Activated CD4-positive, alpha-beta memory T cell treated with anti-CD3 and anti-CD28 coated beads, Interleukin-2, amount 10 ng/mL, durations not matched to agents 7 days and 5 days (primary cell): Measurements from ENCODE around the gene KIAA1328. TPM values are rescaled to one million over a fixed set of nuclear protein-coding genes. Genes with fewer than 3 reads are reported as not detected.
"Not testable (repeated sequence)": the region's sequence is repeated elsewhere in the genome, so short reads cannot be mapped to it uniquely, and the experiment has no call there.

Source experiments
- CTCF ChIA-PET: fragments of 350-600 bp; sonication (Branson Sonifier 250); formaldehyde crosslinking; loops from one replicate; lab custom pipeline; 2021; ENCODE audit warnings: antibody characterized with exemption, inconsistent platforms; lab: Charles Lee
- POLR2A ChIA-PET: fragments of 350-600 bp; sonication (Branson Sonifier 250); formaldehyde crosslinking; loops from one replicate; lab custom pipeline; 2021; ENCODE audit warnings: antibody characterized with exemption; lab: Charles Lee
- DNase-seq: peaks from one replicate; pipeline ENCODE4 v3.0.0-alpha.2; 2020
- H3K27ac Mint-ChIP-seq: one replicate; pipeline ENCODE4 v1.8.0; 2021; ENCODE audit warnings: mild to moderate bottlenecking, mixed read lengths
- H3K27me3 Mint-ChIP-seq: one replicate; pipeline ENCODE4 v1.8.0; 2021; ENCODE audit warnings: mixed read lengths
- H3K36me3 Mint-ChIP-seq: one replicate; pipeline ENCODE4 v1.8.0; 2021; ENCODE audit warnings: low read depth, mixed read lengths
- H3K4me1 Mint-ChIP-seq: one replicate; pipeline ENCODE4 v1.8.0; 2021; ENCODE audit warnings: mixed read lengths
- H3K4me3 Mint-ChIP-seq: one replicate; pipeline ENCODE4 v1.8.0; 2021; ENCODE audit warnings: mild to moderate bottlenecking, mixed read lengths
- H3K9me3 Mint-ChIP-seq: one replicate; pipeline ENCODE4 v1.8.0; 2021; ENCODE audit warnings: mixed read lengths
- total RNA-seq, 2 experiments: library from RNA; stranded (reverse); gene quantifications; one replicate each; pipeline ENCODE4 v1.2.3, GENCODE V29; 2021

KIAA1328 gene
- total RNA-seq, 2 experiments from 2014 or later = 7.4 to 8.6 TPM

DNA sequence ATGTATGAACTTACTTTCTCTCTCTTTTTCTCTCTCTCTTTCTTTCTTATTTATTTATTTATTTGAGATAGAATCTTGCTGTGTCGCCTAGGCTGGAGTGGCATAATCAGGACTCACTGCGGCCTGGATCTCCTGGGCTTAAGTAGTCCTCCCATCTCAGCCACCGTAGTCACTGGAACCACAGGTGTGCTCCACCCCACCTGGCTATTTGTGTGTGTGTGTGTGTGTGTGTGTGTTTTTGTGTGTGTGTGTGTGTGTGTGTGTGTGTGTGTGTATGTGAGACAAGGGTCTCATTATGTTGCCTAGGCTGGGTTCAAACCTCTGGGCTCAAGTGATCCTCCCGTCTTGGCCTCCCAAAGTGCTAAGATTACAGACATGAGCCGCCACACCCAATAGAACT is 64.3 kb downstream of the KIAA1328 start:
- no peaks in the 10 kb centered on the region for H3K27me3 Mint-ChIP-seq
- H3K4me3 Mint-ChIP-seq = no peak overlapping the region
- H3K9me3 Mint-ChIP-seq = no peaks in the 10 kb centered on the region
- H3K36me3 Mint-ChIP-seq = peaks cover 4% of the 10 kb centered on the region
- POLR2A ChIA-PET = no interaction called here
- no peak overlapping the region for H3K27ac Mint-ChIP-seq
- no peak for DNase-seq
- peaks cover 5% of the 10 kb centered on the region for H3K4me1 Mint-ChIP-seq
- CTCF ChIA-PET = no interaction called here

DNA sequence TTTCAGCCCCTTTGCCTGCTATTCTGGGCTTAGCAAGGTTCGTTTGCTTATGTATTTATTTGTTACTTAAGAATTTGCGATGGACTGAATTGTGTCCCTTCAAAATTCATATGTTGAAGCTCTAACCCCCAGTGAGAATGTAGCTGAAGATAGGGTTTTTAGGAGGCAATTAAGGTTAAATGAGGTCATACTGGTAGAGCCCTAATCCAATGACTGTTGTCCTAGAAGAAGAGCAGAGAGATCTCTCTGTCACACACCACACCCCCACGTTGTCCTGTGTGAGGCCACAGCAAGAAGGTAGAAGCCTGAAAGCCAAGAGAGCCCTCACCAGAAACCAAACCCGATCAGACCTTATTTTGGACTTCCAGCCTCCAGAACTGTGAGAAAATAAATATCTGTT is 66.7 kb downstream of the KIAA1328 start:
- no peaks in the 10 kb centered on the region for H3K27me3 Mint-ChIP-seq
- H3K4me1 Mint-ChIP-seq = no peaks in the 10 kb centered on the region
- H3K9me3 Mint-ChIP-seq = peaks cover 4% of the 10 kb centered on the region
- CTCF ChIA-PET = interaction anchor here (1.0 kb wide), 1 partner anchor 65 kb away, joined by 3 read pairs; no protein-coding TSS in a partner anchor
- no peak for DNase-seq
- no peak overlapping the region for H3K27ac Mint-ChIP-seq
- peaks cover 8% of the 10 kb centered on the region for H3K36me3 Mint-ChIP-seq
- no peak overlapping the region for H3K4me3 Mint-ChIP-seq
- POLR2A ChIA-PET = no interaction called here

DNA sequence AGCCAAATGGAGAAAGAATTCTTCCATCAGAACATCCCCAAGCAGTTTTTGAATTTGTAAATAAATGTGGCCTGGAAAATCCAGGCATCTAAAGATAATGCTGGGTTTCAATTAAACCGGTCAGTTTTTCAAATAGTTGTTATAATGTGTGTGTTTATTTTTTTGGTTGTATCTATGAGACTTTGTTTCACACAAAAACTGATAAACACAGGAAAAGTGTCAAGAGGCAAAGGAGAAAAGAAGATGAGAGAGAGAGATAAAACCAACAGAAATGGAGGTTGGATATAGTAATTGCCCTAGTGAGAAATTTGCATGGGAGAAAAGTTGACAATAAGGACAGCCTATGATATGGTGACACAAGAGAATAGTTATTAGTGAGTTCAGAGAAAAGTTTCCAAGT is 68.3 kb downstream of the KIAA1328 start:
- Mint-ChIP-seq H3K9me3 (peaks cover 4% of the 10 kb centered on the region), H3K4me1 (no peaks in the 10 kb centered on the region), H3K27me3 (no peaks in the 10 kb centered on the region), H3K27ac (no peak overlapping the region), H3K4me3 (no peak overlapping the region), H3K36me3 (peaks cover 8% of the 10 kb centered on the region)
- ChIA-PET CTCF (no interaction called here), POLR2A (no interaction called here)
- no peak for DNase-seq

DNA sequence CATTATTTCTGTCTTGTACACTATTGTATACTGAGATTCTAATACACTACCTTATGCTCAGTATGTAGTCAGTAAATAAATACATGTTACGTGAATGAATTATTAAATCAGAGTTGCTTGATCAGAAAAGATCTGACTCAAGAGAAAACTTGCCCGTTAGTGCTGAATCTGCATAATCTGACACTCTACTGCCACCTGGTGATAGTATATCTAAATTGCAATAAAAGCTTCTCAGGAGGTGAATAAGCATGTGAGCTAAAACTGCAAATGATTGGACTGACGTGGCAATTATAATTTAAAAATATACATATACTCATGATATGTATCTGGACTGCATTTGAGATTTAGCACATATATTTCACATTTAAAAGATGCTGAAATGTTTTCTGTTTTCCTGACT is 70.4 kb downstream of the KIAA1328 start:
- no peak for DNase-seq
- no peak overlapping the region for H3K4me3 Mint-ChIP-seq
- peaks cover 4% of the 10 kb centered on the region for H3K9me3 Mint-ChIP-seq
- no peak overlapping the region for H3K27ac Mint-ChIP-seq
- no peaks in the 10 kb centered on the region for H3K4me1 Mint-ChIP-seq
- no peaks in the 10 kb centered on the region for H3K27me3 Mint-ChIP-seq
- ChIA-PET CTCF (interaction anchor here (0.7 to 1.8 kb wide), 4 partner anchors 9 to 214 kb away, joined by 3 to 7 read pairs (median 4); partner anchors contain the start of genes KIAA1328 and TPGS2), POLR2A (no interaction called here)
- H3K36me3 Mint-ChIP-seq = peaks cover 8% of the 10 kb centered on the region

DNA sequence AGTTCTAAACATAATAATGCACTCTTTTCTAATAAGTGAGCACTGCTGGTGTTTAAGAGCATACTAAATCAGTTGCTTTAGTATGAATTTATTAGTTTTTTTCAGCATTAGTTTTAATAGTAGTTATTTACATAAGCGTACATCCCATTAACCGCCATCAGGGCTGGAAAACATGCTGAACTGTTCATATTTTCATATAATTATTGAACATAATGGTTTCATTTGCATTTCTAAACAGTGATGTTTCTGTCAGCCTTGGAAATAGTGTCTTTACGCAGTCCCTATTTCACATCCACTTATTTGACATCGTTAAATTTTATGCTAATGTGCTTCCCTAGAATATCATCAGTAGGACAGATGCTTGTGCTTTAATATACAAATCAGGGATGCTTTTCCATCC is 71.5 kb downstream of the KIAA1328 start:
- no peaks in the 10 kb centered on the region for H3K27me3 Mint-ChIP-seq
- no peaks in the 10 kb centered on the region for H3K4me1 Mint-ChIP-seq
- no peak overlapping the region for H3K4me3 Mint-ChIP-seq
- ChIA-PET CTCF (interaction anchor here (1.3 kb wide), 1 partner anchor 213 kb away, joined by 5 read pairs; no protein-coding TSS in a partner anchor), POLR2A (no interaction called here)
- H3K27ac Mint-ChIP-seq = no peak overlapping the region
- no peak for DNase-seq
- peaks cover 4% of the 10 kb centered on the region for H3K9me3 Mint-ChIP-seq
- peaks cover 9% of the 10 kb centered on the region for H3K36me3 Mint-ChIP-seq

DNA sequence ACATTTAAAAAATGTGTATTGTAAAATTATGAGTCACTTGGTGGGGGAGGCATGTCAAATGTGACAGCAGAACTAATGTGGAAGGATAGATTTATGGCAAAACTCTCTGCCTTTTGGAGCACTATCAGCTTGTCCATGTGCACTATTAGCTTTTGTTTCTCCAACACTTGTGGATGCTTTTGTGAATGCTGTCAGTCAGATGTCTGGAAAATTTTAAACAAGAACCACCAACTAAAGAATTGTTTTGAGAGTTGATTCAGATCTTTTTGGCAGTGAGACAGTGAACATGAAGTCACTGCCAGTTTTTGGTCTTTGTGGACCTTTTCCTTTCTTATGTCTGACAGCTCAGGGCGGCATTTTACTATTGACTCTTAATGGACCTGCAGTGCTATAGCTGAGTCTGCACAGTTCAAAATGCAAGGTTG is 72.4 kb downstream of the KIAA1328 start:
- Mint-ChIP-seq H3K9me3 (peaks cover 4% of the 10 kb centered on the region), H3K36me3 (peaks cover 11% of the 10 kb centered on the region), H3K27me3 (no peaks in the 10 kb centered on the region), H3K4me1 (no peaks in the 10 kb centered on the region), H3K27ac (no peak overlapping the region), H3K4me3 (no peak overlapping the region)
- DNase-seq = no peak
- ChIA-PET POLR2A (no interaction called here), CTCF (interaction anchor here (1.3 kb wide), 1 partner anchor 214 kb away, joined by 5 read pairs; no protein-coding TSS in a partner anchor)

DNA sequence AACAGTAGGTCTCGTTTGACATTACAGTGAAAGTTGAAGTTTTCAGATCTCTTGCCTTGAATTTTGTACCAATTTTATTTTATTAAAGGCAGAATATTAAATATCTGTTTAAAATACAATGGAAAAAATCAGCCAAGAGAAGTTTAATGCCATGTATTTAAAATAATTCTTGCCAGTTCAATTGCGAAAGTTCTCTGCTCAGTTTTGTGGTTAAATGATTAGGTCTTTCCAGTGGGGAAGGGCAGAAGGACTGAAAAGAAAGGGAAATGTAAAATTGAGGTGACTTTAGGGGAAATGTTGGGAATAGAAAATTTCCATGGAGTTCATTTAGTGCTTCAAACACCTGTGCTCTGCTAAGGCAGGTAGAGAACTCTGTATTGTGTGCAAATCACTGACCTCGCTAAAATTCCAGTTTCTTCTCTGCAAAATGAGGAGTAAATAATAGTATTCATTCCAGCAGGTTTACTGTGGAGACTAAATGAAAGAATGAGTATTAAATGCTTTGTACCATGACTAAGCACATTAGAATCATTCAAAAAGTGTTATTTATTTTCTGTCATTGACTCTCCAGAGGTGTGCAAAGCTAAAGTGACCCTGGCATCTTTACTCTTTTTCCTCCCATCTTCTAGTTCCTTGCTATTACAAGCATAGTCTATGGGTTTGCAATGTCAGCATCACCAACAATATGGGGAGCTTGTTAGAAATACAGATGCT is 74.4 kb downstream of the KIAA1328 start:
- CTCF ChIA-PET = no interaction called here
- H3K36me3 Mint-ChIP-seq = peaks cover 6% of the 10 kb centered on the region
- H3K27ac Mint-ChIP-seq = no peak overlapping the region
- POLR2A ChIA-PET = no interaction called here
- no peak overlapping the region for H3K4me3 Mint-ChIP-seq
- H3K4me1 Mint-ChIP-seq = no peaks in the 10 kb centered on the region
- H3K9me3 Mint-ChIP-seq = peaks cover 4% of the 10 kb centered on the region
- H3K27me3 Mint-ChIP-seq = no peaks in the 10 kb centered on the region
- no peak for DNase-seq

DNA sequence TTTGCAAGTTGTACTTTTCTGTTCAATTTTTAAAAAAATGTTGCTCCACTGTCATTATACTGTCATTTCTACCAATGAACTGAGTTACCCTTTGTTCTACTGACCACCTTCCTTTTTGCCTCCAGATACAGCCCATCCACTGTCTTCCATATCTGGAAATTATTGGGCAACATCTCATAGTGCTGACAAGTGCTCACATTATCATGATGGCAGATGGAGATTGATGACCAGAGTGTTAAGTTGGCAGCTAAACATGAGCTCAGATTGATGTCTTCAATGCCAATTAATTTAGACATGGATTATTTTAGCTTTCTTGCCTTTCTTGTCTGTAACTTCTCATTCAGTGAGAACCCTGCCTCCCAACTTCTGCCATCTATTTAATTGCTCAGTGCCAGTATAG is 76.6 kb downstream of the KIAA1328 start:
- Mint-ChIP-seq H3K27ac (no peak overlapping the region), H3K27me3 (no peaks in the 10 kb centered on the region), H3K4me3 (no peak overlapping the region), H3K36me3 (peaks cover 7% of the 10 kb centered on the region), H3K4me1 (no peaks in the 10 kb centered on the region), H3K9me3 (no peaks in the 10 kb centered on the region)
- CTCF ChIA-PET = interaction anchor here (1.6 kb wide), 1 partner anchor 9 kb away, joined by 4 read pairs; no protein-coding TSS in a partner anchor
- DNase-seq = no peak
- POLR2A ChIA-PET = no interaction called here

DNA sequence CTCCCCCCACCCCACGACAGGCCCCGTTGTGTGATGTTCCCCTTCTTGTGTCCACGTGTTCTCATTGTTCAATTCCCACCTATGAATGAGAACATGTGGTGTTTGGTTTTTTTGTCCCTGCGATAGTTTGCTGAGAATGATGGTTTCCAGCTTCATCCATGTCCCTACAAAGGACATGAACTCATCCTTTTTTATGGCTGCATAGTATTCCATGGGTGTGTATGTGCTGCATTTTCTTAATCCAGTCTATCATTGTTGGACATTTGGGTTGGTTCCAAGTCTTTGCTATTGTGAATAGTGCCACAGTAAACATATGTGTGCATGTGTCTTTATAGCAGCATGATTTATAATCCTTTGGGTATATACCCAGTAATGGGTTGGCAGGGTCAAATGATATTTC is 80.4 kb downstream of the KIAA1328 start:
- H3K27me3 Mint-ChIP-seq, POLR2A ChIA-PET, H3K27ac Mint-ChIP-seq, H3K9me3 Mint-ChIP-seq, H3K4me3 Mint-ChIP-seq, CTCF ChIA-PET, DNase-seq: not testable (repeated sequence)
- H3K36me3 Mint-ChIP-seq = peaks cover 13% of the 10 kb centered on the region
- H3K4me1 Mint-ChIP-seq = peaks cover 16% of the 10 kb centered on the region

DNA sequence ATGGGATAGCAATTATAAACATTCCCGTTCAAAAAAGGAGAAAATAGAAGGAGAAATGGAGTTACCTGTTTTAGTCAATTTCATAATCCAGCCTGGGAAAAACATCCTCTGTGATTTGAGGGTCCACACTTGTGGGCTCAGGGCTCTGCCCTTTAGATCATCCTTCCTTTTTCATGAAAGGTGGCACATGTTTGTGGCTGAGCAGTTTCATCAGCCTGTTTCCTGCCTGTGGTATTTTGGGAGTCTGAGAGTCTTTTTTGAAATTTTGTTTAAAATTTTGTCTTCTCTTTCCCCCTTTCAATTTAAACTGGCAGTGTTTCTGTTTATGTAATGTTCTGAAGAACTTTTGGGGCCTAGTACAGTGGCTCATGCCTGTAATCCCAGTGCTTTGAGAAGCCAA is 84.0 kb downstream of the KIAA1328 start:
- Mint-ChIP-seq H3K36me3 (peaks cover 13% of the 10 kb centered on the region), H3K27me3 (no peaks in the 10 kb centered on the region), H3K27ac (no peak overlapping the region), H3K4me3 (no peak overlapping the region), H3K9me3 (no peaks in the 10 kb centered on the region), H3K4me1 (peaks cover 17% of the 10 kb centered on the region)
- no peak for DNase-seq
- CTCF ChIA-PET = interaction anchor here (0.6 kb wide), 1 partner anchor 32 kb away, joined by 3 read pairs; no protein-coding TSS in a partner anchor
- POLR2A ChIA-PET = no interaction called here

DNA sequence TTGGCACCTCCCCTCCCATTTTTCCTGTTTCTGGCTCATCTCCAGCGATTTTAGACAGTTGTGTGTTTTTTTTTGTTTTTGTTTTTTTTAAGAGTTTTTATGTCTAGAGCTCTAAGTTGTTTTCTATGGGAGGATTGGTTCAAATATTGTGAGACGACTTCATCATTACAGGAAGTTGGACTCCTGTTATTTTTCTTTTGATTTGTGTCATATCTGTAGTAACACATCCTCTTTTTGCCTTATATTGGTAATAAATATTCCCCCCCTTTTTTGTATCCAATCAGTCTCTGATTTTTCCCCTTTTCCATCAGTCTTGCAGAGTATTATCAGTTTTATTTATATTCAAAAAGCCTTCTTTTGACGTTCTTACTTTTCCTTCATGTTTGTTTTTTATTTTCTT is 89.0 kb downstream of the KIAA1328 start:
- Mint-ChIP-seq H3K9me3 (peaks cover 2% of the 10 kb centered on the region), H3K4me1 (peaks cover 10% of the 10 kb centered on the region), H3K4me3 (no peak overlapping the region), H3K27ac (no peak overlapping the region), H3K36me3 (peaks cover 6% of the 10 kb centered on the region), H3K27me3 (no peaks in the 10 kb centered on the region)
- CTCF ChIA-PET = no interaction called here
- POLR2A ChIA-PET = no interaction called here
- no peak for DNase-seq

DNA sequence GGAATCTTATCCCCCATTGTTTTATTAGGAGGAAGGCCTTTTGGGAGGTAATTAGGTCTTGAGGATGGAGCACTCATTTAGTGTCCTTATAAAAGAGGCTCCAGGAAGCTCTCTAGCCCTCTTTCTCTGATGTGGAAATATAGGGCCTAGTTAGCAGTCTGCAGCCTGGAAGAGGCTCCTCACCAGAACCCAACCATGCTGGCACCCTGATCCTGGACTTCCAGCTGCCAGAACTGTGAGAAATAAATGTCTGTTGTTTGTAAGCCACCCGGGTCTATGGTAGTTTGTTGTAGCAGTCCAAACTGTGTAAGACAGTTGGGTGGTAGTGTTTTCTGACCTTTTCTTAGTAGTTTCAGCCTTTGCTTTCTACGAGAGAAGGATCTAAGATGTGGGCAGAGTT is 100.7 kb downstream of the KIAA1328 start:
- no peaks in the 10 kb centered on the region for H3K27me3 Mint-ChIP-seq

DNA sequence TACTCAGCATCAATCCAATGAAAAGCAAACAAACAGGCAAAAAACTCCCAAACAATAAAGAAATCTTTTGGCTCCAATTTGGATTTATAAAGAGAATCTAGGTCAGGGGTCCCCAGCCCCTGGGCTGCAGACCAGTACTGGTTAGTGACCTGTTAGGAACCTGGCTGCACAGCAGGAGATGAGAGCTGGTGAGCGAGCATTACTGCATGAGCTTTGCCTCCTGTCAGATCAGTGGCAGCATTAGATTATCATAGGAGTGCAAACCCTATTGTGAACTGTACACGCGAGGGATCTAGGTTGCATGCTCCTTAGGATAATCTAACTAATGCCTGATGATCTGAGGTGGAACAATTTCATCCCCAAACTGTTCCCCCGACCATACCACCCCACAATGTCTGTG is 102.2 kb downstream of the KIAA1328 start:
- no peaks in the 10 kb centered on the region for H3K9me3 Mint-ChIP-seq
- no peak overlapping the region for H3K27ac Mint-ChIP-seq
- no peak for DNase-seq
- no peaks in the 10 kb centered on the region for H3K36me3 Mint-ChIP-seq
- no peaks in the 10 kb centered on the region for H3K27me3 Mint-ChIP-seq
- H3K4me3 Mint-ChIP-seq = no peak overlapping the region
- CTCF ChIA-PET = interaction anchor here (0.6 kb wide), 1 partner anchor 342 kb away, joined by 5 read pairs; no protein-coding TSS in a partner anchor
- no peaks in the 10 kb centered on the region for H3K4me1 Mint-ChIP-seq
- POLR2A ChIA-PET = no interaction called here

More for the DNA sequence above, 100.7 kb downstream of the KIAA1328 start:
- no peak for DNase-seq
- H3K4me3 Mint-ChIP-seq = no peak overlapping the region
- no peaks in the 10 kb centered on the region for H3K36me3 Mint-ChIP-seq
- ChIA-PET CTCF (no interaction called here), POLR2A (no interaction called here)
- no peaks in the 10 kb centered on the region for H3K4me1 Mint-ChIP-seq
- no peak overlapping the region for H3K27ac Mint-ChIP-seq
- no peaks in the 10 kb centered on the region for H3K9me3 Mint-ChIP-seq

DNA sequence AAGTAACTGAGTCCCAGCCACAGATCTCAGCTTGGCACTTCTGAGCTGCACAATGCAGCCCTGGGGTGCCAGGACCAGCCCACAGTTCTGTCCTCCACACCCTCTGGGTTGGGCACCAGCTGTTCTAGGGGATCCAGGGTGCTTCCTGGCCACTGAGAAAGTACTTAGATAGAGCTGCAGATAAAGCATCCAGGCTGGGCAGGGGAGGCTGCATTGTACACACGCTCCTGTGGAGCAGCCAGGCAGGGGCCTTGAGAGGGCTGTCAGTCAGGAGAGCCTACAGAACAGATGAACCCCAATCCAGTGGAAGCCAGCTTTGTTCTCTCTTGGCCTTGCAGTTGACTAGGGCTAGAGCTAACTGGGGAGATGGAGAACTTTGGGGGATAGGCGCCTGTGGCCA is 104.6 kb downstream of the KIAA1328 start:
- H3K4me3 Mint-ChIP-seq = no peak overlapping the region
- H3K9me3 Mint-ChIP-seq = peaks cover 4% of the 10 kb centered on the region
- no peaks in the 10 kb centered on the region for H3K27me3 Mint-ChIP-seq
- POLR2A ChIA-PET = no interaction called here
- H3K36me3 Mint-ChIP-seq = peaks cover 2% of the 10 kb centered on the region
- CTCF ChIA-PET = no interaction called here
- no peaks in the 10 kb centered on the region for H3K4me1 Mint-ChIP-seq
- no peak overlapping the region for H3K27ac Mint-ChIP-seq
- DNase-seq = no peak
